ENCODE data around the gene FAM83F.

DNA sequence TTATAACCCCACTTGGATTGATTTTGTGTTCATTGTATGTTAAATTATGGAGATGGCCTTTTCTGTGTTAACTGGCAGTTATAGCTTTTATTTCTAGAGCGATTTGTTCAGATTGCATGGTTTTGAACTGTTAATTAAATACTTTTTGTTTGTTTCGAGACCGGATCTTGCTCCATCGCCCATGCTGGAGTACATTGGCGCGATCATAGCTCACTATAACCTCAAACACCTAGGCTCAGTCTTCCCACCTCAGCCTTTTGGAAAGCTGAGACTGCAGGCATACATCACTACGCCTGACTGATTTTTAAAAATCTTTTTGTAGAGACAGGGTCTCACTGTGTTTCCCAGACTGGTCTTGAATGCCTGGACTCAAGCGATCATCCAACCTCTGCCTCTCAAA is 77.0 kb downstream of the FAM83F start:
- no peak for TF ChIP-seq EZH2phosphoT487 (conservative IDR thresholded peaks at IDR 0.05; ENCODE audit: low read length)
- TF ChIP-seq, protein P1, sequence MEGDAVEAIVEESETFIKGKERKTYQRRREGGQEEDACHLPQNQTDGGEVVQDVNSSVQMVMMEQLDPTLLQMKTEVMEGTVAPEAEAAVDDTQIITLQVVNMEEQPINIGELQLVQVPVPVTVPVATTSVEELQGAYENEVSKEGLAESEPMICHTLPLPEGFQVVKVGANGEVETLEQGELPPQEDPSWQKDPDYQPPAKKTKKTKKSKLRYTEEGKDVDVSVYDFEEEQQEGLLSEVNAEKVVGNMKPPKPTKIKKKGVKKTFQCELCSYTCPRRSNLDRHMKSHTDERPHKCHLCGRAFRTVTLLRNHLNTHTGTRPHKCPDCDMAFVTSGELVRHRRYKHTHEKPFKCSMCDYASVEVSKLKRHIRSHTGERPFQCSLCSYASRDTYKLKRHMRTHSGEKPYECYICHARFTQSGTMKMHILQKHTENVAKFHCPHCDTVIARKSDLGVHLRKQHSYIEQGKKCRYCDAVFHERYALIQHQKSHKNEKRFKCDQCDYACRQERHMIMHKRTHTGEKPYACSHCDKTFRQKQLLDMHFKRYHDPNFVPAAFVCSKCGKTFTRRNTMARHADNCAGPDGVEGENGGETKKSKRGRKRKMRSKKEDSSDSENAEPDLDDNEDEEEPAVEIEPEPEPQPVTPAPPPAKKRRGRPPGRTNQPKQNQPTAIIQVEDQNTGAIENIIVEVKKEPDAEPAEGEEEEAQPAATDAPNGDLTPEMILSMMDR (IDR thresholded peaks at IDR 0.05; ENCODE audit: insufficient read depth, low read length, poor library complexity, severe bottlenecking): no peak
